ENCODE data around the gene C2CD2. TPM values are rescaled to one million over a fixed set of nuclear protein-coding genes. Genes with fewer than 3 reads are reported as not detected.

Gene C2CD2
- total RNA-seq, 4 donors from 2014 or later: 39.4 to 79.5 (median 49.4) TPM

- intact Hi-C loops (cut with DNase I; ENCODE audit: low total_unique reads): no loop called here
- WGBS, 2 donors: 80 to 82% methylated on average over 10 of the region's 10 CpGs
- no peak for DNase-seq (ENCODE audit: low spot score in 2 of 2)
- no peak overlapping the region for H3K4me3 ChIP-seq (ENCODE audit: low read depth, poor library complexity, severe bottlenecking)
- no peak for TF ChIP-seq POLR2A (IDR thresholded peaks at IDR 0.05)
- TF ChIP-seq, protein P1, sequence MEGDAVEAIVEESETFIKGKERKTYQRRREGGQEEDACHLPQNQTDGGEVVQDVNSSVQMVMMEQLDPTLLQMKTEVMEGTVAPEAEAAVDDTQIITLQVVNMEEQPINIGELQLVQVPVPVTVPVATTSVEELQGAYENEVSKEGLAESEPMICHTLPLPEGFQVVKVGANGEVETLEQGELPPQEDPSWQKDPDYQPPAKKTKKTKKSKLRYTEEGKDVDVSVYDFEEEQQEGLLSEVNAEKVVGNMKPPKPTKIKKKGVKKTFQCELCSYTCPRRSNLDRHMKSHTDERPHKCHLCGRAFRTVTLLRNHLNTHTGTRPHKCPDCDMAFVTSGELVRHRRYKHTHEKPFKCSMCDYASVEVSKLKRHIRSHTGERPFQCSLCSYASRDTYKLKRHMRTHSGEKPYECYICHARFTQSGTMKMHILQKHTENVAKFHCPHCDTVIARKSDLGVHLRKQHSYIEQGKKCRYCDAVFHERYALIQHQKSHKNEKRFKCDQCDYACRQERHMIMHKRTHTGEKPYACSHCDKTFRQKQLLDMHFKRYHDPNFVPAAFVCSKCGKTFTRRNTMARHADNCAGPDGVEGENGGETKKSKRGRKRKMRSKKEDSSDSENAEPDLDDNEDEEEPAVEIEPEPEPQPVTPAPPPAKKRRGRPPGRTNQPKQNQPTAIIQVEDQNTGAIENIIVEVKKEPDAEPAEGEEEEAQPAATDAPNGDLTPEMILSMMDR (IDR thresholded peaks at IDR 0.05): no peak
Measured at GRCh38 chr21:41835711-41836154, 118.1 kb downstream of the C2CD2 start.

Other genes with a start within 250 kb of the C2CD2 start
- gene RIPK4, start 187.0 kb downstream of the C2CD2 start, total RNA-seq: 10 to 100 TPM; 61.0 to 88.1 (median 68.2) TPM
- 10 to 100 TPM in 2 of 4 donors, 1 to 10 TPM in 2; 4.7 to 26.9 (median 9.1) TPM for gene PRDM15, start 74.7 kb downstream of the C2CD2 start, total RNA-seq
- gene ZBTB21, start 56.3 kb upstream of the C2CD2 start, total RNA-seq: 10 to 100 TPM; 18.1 to 31.9 (median 28.2) TPM
- gene UMODL1, start 117.3 kb upstream of the C2CD2 start, total RNA-seq: under 1 TPM in 1 of 4 donors, not detected in 3; 0.23 TPM